ENCODE data around the gene ZNF839.
"Not testable (repeated sequence)": the region's sequence is repeated elsewhere in the genome, so short reads cannot be mapped to it uniquely, and the experiment has no call there.

The ZNF839 gene

DNA sequence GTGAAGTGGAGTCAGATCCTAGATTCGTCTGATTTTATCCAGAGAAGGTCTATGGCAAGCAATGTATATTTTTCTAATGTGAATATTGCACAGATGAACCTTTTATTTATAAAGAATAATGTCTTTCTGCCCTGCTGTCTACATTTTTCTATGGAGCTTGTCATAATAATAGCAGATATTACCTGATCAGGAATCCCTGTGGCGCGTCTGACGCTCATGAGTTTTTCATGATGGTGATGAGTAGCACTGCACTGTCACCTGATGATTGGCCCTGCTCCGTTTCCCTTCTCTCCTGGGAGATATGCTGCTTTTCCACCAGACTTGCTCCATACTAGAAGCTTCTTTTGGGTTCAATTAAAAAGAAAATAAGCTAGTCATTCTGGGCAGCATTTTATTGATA is 22.7 kb downstream of the ZNF839 start:
- DNase-seq, result no peak

DNA sequence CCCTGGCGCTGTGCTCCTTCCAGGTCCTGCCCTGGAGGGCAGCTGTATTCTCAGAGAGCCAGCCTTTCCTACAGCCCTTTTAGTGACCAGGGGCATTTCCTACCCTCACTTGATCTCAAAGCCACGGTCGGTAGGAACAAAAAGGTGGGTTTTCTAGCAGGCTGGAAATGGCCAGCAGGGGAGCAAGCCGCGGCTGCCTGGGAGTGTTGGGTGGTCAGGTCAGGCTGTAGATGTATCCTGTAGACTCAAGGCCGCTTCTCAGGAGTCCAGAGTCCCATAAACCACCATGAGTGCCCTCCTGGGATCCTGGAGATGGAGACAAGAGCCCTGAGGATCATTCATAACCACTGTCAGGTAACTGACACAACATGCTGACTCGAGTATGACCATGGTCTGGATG is 24.5 kb downstream of the ZNF839 start:
- DNase-seq, result no peak

DNA sequence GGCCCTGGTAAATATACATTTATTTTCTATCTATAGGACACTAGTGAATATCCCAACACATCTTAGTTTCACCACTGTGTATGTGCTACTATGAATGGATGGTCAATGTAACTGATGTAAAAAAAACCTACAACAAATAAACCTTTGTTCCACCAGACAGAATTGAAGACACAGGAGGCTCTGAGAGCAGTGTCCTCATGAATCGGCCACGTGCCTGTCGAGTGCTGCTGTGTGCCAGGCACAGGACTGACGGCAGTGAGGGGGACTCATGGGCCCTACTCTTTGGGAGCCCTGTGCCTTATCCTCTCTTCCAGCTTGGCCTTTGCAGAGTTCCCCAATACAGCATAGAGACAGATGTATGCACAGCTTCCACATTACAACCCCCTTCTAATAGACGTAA is 24.9 kb downstream of the ZNF839 start:
- DNase-seq, result no peak

DNA sequence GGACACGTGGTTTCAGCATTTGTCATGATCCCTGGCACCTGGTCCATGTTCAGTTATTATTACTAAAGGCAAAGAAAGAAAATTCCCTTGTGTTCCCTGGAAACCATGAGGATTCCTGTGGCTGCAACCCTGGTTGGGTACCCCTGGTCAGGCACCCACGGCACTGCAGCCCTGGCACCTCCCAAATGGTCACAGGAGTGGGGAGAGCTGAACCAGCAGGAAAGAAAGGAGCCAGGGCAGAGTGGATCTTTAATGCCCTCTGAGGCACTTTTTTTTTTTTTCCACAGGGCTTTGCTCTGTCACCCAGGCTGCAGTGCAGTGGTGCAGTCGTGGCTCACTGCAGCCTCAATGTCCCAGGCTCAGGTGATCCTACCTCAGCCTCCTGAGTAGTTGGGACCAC is 25.7 kb downstream of the ZNF839 start:
- no peak for DNase-seq

DNA sequence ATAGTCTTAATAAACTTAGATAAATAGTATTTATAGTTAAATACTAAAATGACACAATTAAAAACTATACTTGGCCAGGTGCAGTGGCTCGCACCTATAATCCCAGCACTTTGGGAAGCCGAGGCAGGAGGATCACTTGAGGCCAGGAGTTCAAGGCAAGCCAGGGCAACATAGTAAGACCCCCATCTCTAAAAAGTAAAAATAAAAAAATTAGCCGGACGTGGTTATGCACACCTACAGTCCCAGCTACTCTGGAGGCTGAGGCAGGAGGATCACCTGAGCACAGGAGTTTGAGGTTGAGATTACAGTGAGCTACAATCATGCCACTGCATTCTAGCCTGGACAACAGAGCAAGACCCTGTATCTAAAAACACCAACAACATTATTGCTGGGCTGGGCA is 27.1 kb downstream of the ZNF839 start:
- DNase-seq, result no peak

DNA sequence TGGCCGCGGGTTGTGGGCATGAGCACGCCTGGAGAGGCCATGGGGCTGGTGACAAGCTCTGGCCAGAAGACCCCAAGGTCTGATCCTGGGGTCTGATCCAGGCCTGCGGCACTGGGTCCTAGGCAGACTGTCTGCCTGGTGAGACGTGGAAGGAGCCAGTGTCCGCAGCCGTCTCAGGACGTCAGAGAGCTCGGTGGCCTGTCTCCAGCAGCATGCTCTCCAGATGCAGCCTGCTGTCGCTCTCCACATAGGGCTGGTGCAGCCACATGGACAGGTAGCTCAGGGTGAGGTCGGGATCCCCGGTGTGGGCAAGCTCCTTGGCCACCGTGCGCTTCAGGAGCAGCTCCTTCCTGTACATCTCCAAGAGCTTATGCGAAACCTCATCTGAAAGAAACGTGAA is 28.8 kb downstream of the ZNF839 start:
- no peak for DNase-seq

DNA sequence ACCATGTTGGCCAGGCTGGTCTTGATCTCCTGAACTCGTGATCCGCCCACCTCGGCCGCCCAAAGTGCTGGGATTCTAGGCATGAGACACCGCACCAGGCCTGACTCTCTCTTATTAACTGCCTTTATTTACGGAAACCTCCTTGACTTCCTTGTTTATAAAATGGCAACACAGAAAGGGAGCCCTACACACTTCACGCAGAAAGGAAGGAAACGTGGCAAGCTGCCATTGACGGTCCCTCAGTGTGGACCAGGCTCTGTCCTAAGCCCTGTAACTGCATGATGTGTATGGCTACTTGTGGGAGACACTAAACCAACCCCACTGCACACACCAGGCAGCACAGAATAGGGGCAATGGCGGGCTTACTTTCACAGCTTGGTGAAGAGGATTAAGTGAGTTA is 31.5 kb downstream of the ZNF839 start:
- no peak for DNase-seq

DNA sequence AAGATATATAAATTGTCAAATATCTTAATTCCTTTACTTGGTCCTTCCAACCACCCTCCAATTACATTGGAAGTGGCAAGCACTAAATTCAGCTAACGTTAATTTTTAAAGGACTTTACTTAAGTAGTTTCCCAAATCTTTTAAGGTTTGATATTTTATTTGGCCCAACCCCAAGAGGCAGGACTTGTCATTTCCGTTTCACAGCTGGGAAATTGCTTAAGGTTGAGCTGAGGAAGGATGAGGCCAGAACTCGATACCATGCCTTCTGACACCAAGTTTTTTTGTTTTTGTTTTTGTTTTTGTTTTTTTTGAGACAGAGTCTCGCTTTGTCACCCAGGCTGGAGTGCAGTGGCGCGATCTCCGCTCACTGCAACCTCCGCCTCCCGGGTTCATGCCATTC is 32.0 kb downstream of the ZNF839 start:
- not testable (repeated sequence) for DNase-seq

DNA sequence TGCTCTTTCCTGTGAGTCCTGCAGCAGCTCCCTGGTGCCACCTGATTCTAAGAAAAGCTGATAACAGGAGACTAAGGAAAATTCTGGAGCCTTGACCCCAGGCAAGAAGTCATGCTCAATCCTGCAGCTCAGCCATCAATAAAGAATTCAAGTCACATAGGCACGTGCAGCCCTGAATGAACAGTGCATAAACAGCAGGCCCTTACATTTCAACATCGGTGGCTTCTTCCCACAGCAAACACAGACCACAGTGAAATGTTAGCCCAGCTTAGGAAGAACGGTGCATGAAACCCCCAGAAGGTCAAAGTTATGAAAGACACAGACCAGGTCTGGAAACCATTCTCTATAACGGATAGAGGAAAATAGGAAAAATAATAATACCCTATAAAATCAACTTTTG is 32.7 kb downstream of the ZNF839 start:
- DNase-seq, result no peak

DNA sequence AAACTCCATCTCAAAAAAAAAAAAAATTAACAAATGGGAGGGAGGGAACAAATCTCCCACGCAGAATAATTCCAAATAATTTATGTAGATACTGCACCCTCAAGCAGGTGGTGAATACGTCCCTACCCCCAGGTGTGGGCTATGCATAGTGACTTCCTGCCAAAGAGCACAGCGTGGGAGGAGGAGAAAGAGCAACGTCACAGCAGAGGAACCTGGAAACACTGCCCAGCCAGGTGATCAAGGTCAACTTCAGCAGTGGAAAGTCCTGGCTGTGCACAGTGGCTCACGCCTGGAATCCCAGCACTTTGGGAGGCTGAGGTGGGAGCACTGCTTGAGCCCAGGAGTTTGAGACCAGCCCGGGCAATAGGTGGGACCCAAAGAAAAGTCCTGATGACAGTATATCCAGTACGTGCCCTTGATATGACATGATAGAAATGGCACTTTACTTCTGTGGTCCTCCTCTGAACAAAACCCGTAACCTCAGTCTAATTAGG is 33.6 kb downstream of the ZNF839 start:
- DNase-seq, result no peak

DNA sequence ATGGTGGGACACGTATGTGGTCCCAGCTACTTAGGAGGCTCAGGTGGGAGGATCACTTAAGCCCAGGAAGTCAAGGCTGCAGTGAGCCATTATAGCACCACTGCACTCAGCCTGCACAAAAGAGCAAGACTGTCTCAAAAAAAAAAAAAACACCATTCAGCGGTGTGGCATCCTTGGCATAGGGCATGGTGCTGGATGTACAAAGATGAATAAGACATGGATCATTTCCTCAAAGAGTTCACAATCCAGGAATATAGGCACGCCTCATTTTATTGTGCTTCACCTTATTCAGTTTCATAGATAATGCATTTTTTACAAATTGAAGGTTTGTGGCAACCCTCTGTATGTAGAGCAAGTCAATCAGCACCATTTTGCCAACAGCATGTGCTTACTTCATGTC is 36.7 kb downstream of the ZNF839 start:
- DNase-seq, result no peak

DNA sequence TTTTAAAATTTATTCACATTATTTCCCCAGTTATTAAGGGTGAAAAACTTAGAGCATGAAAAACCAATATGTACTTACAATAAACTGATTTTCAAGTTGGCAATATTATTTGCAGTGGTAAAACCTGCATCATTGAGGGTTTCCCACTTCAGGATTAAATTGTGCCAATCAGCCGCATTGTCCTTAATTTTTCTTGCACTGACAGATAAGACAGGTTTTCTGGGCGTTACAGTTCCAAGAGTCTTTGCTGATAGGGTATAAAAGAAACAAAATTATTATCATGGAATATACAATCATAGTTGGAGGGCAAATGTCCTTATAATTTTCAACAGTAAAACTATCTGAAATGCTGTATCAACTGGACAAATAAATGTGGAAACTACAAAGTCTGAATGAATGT is 39.8 kb downstream of the ZNF839 start:
- no peak for DNase-seq

DNA sequence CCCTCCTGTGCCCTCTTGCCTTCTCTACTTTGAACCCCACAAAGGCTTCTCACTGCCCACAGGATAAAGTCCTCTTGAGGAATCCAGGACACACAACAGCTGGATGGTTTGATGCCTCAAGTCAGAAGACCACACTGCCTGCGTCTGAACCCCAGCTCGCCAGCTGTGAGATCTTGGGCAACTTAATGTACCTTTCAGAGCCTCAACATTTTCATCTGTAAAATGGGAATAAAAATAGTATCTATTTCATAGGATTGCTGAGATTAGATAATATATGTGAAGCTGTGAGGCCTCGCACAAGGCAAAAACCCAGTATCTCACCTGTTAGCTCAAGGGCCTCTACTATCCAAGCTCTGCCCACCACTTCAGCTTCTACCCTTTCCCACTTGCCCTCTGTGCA is 40.8 kb downstream of the ZNF839 start:
- DNase-seq, result no peak

DNA sequence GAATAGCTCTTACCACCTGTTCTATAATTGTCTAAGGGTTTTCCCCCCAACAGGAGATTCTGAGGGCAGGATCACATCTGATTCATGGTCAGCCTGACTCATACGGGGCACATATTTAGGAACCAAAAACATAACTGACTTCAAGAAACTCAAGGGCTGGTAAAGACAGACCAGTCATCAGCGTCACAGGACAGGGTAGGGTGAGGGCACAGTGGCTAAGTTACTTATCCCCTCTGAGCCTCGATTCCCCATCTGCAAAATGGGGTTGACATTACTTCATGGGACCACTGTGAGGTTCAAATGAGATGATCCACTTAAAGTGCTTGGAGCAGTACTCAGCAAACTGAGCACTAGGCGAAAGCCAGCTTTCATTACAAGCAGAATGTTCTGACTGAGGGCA is 42.5 kb downstream of the ZNF839 start:
- peak; percentile 37 for DNase-seq

DNA sequence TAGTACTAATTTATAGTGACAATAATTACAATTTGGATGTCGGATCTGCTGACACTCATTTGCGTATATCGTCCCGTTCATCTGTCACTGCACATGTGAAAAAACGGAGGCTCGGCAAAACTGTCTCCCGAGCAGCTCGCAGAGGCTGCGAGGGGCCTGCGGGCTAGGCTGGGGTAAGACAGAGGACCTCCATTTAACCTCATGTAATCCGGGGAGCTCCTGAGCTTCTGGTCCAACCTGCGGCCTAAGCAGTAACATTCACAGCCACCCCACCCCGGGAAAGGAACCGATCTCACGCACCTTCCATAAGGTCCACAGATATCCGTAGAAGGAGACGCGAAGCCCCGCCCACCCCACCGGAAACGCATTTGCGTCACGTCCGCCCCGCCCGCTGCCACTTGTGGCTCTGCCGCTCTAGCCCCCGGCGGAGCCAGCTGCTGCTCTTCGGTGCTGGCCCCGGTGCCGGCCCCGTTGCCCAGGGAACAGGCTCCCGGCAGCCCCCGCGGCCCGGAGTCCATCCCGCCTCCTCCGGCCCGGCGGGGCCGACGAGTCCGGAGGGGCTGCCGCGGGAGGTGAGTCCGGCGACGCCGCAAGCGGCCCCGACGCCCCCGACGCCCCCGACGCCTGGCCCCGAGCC is 43.1 kb downstream of the ZNF839 start, which contains the start of the genes CINP and TECPR2:
Gene CINP (minus strand): TSS at position 346 of the 637 bp plus-strand sequence. CDS start 39 bp downstream, at position 307.
Gene TECPR2 (plus strand): TSS at position 397 of the 637 bp plus-strand sequence. CDS start 13,781 bp downstream, outside the sequence.
- DNase-seq, result peak; percentile 97

DNA sequence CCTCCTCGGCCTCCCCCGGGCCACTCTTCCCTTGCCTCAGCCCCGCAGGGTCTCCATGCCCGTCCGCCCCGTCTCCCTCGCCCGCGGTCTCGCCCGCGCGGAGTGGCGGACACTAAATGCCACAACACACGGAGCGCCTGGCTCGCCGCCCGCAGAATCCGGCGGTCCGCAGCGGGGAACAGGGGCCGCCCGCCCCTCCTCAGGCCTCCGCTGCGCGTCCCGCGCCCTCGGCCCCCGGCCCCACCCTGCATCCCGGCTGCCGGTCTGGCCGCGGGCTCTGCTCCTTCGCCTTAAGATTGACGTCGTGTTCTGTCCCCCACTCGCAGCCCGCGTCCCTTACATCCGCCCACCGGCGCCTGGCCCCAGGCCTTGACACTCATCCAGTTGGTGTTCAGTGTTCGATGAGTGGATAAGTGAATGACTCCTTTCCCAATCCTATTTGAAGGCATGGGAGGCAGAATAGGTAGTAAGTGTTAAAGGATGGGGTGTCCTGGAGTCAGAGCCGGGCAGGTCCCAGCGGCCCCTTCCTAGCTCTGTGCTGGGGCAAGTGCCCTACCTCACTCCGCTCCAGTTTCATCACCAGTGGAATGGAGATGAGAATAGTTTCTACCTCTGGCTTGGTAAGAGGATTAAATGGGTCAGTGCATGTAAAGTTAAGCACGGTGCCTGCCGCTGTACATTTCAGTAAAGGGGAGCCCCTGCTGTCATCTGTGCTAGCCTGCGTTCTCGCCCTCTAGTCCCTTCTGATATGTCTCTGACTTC is 43.8 kb downstream of the ZNF839 start:
- DNase-seq, result peak; percentile 68

DNA sequence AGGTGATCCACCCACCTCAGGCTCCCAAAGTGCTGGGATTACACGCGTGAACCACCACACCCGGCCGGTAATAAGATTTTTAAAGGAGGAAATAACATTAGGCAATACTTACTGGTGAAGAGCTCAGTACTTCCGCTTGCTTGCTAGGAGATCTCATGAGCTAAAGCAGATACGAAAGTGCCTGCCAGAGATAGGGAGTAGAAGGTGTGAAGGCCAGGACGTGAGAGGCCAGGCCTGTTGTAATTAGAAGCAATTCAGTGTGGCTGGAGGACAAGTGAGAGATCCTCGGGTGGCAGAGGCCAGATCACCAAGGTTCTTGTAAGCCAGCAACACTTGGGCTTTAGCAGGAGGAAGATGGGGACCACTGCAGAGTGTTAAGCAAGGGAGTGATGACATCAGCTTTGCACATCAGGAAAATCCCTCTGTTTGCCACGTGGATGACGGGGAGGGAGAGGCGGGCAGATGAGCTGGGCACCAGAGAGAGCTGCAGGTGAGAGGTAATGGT is 50.8 kb downstream of the ZNF839 start:
- DNase-seq, result no peak

DNA sequence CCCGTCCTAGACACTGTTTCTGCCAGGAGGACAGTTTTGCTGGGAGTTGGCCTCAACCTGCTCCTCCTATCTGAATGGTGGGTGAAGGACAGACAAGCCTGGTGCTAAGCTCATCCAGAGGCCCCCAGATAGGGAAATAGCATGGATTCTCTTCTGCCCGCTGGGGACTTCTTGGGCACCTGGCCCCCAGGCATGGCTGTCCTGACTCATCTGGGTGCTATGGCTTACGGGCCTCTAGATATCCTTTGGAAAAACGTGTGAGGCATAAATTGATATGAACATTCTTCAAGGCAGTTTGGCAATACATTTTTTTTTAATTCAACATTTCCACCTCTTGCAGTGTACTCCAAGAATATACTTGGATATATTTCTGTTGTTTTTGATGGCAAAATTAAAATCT is 51.8 kb downstream of the ZNF839 start:
- DNase-seq, result no peak

DNA sequence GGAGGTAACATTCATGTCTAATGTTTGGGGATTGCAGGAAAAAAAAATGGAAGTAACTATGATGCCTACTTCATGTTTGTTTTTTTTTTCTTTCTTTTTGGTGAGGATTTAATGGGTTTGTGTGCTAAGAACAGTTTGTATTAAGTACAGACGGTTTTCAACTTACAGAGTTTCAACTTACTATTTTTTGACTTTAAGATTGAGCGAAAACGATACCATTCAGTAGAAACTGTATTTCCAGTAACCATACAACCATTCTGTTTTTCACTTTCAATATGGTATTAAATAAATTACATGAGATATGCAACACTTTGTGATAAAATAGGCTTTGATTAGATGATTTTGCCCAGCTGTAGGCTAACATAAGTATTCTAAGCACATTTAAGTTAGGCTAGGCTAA is 53.6 kb downstream of the ZNF839 start:
- DNase-seq, result no peak

DNA sequence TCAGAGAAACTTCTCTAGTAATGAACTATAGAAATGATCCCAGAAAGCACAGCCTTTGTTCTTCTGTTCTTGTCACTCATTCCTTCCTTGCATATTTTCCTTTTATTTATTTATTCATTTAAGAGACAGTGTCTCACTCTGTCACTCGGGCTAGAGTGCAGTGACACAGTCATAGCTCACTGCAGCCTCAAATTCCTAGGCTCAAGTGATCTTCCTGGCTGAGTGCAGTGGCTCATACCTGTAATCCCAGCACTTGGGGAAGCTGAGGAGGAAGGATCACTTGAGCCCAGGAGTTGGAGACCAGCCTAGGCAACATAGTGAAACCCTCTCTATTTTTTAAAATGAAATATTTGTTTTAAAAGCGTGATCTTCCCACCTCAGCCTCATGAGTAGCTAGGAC is 54.7 kb downstream of the ZNF839 start:
- DNase-seq, result no peak

DNA sequence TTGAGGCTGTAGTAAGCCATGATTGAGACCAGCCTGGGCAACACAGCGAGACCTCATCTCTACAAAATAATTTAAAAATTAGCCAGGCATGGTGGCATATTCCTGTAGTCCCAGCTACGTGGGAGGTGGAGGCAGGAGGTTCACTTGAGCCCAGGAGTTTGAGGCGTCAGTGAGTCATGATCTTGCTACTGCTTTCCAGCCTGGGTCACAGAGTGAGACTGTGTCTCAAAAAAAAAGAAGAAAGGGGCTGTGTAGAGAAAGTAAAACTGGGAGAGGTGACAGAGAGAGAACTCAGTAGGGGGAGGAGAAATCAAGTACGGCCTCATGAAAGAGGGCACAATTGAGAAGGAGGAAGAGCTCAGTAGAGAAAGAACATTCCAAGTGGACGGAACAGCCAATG is 55.6 kb downstream of the ZNF839 start:
- DNase-seq, result no peak

DNA sequence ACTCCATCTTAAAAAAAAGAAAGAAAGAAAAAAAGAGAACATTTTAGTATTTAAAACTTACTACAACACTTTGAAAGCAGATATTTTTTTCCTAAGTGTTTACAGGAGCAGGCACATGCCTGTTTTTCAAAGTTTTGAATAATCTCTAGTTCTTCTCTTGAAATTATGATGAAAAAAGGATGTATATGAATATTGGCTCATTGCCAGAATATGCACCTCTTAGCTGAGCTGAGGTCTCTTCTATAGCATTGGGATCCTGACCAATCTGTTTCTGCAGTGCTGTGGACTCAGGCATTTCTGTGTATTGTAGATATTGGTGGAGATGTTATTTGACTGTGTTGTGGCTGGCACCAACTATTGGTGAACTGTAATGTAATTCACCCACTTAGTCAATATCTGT is 58.1 kb downstream of the ZNF839 start:
- DNase-seq, result no peak

DNA sequence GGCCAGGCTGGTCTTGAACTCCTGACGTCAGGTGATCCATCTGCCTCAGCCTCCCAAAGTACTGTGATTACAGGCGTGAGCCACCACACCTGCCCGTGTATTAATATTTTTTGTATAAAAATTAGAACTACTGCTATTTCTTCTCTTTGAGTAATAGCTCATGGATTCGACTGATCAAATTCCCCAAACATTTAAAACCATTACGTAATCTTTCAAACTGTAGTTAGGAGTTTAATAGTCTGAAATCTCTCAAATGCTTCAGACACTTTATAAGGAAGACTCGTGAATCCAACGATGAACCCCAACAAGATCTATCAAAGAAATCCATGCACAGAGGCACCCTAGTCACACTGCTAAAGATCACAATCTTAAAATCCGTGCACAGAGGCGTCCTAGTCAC is 59.3 kb downstream of the ZNF839 start:
- no peak for DNase-seq

DNA sequence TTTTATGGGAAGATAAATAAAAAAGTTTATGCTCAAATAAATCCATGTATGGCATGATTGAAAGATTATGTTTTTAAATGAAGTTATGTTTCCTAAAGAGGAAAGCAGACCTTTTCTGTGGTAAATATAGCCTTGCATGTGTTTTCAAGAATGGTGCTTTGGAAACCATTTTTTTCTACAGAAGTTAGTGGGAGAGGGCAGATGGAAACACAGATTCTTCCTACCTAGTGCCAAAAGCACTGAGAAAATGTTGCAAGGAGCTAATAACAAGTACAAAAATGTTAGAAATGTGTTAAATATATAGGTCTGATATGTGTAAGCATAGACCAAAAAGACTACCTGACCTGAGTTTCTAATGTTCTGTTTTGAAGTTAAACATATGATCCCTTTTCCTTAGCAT is 67.5 kb downstream of the ZNF839 start:
- no peak for DNase-seq

Data from DMS53 (cell line).